GM12878 (cell line): ENCODE measurements around the gene PMAIP1. TPM values are rescaled to one million over a fixed set of nuclear protein-coding genes. Genes with fewer than 3 reads are reported as not detected.

Experiments used
- ATAC-seq: fragments of 200-7000 bp; cut with Tn5 transposase; 3 replicates; pipeline ENCODE4 v1.9.1; 2020; ENCODE audit warnings: mild to moderate bottlenecking, moderate library complexity
- BruUV-seq: library from RNA; stranded (reverse); fragments of 400-500 nt; replicated peaks from 2 replicates; lab custom pipeline; 2021; lab: Mats Ljungman, UMichigan
- CTCF ChIA-PET: fragments of 300-600 bp; sonication (Branson Sonifier 250); formaldehyde crosslinking; extraction: SDS; loops from one replicate; lab custom pipeline; 2021; ENCODE audit warnings: inconsistent platforms; lab: Yijun Ruan, JAX
- POLR2A ChIA-PET: fragments of 350-600 bp; formaldehyde crosslinking; extraction: SDS; loops from one replicate; lab custom pipeline; 2021; ENCODE audit warnings: inconsistent platforms; lab: Charles Lee
- RAD21 ChIA-PET: fragments of 300-600 bp; sonication (Branson Sonifier 250); formaldehyde crosslinking; loops from one replicate; lab custom pipeline; 2023; ENCODE audit warnings: antibody characterized with exemption; ENCODE audit not compliant: unreplicated experiment; lab: Charles Lee
- SMC1A ChIA-PET: fragments of 300-600 bp; sonication (Branson Sonifier 250); formaldehyde crosslinking; loops from one replicate; lab custom pipeline; 2023; ENCODE audit not compliant: unreplicated experiment, uncharacterized antibody; lab: Charles Lee
- DNase-seq: peaks from one replicate; pipeline ENCODE4 v3.0.0-alpha.2; 2011; ENCODE audit warnings: low read depth, low spot score
- FAIRE-seq: peaks from 3 replicates; lab custom pipeline; 2011; peaks lifted over from hg19 to GRCh38; lab: Jason Lieb, UNC
- H2AFZ ChIP-seq: 2 replicates; pipeline ENCODE4 v1.6.0; 2011; ENCODE audit warnings: low read depth, low read length, control low read depth; ENCODE audit not compliant: control insufficient read depth
- H3K27ac ChIP-seq: 2 replicates; pipeline ENCODE4 v1.5.1; 2011; ENCODE audit warnings: control low read depth; ENCODE audit not compliant: control insufficient read depth, insufficient read depth
- H3K27me3 ChIP-seq, 2 experiments: replicated peaks in 1 of 2; 2 replicates each; pipeline versions ENCODE4 v1.6.0 to v1.6.1; 2011; ENCODE audit warnings: low read length in 1 of 2; ENCODE audit not compliant: control insufficient read depth in 2 of 2, insufficient read depth in 2 of 2
- H3K36me3 ChIP-seq, 2 experiments: 2 replicates each; pipeline ENCODE4 v1.5.1; 2011; ENCODE audit warnings: low read length in 1 of 2; ENCODE audit not compliant: control insufficient read depth in 2 of 2, insufficient read depth in 2 of 2
- H3K4me1 ChIP-seq: 2 replicates; pipeline ENCODE4 v1.6.1; 2011; ENCODE audit warnings: mild to moderate bottlenecking, low read length, moderate library complexity, mixed read lengths; ENCODE audit not compliant: control insufficient read depth, insufficient read depth
- H3K4me2 ChIP-seq: 2 replicates; pipeline ENCODE4 v1.6.0; 2011; ENCODE audit warnings: control low read depth; ENCODE audit not compliant: control insufficient read depth, insufficient read depth
- H3K4me3 ChIP-seq: fragments of 200-600 bp; sonication (generic); 2 replicates; pipeline ENCODE4 v1.5.1; 2016
- H3K79me2 ChIP-seq: 2 replicates; pipeline ENCODE4 v1.6.0; 2011; ENCODE audit warnings: low read length; ENCODE audit not compliant: control insufficient read depth, insufficient read depth
- H3K9ac ChIP-seq: 2 replicates; pipeline ENCODE4 v1.8.0; 2011; ENCODE audit warnings: low read length, control low read depth, mixed read lengths; ENCODE audit not compliant: control insufficient read depth, insufficient read depth
- H3K9me3 ChIP-seq: replicated peaks from 3 replicates; pipeline ENCODE4 v1.5.1; 2011; ENCODE audit warnings: mild to moderate bottlenecking, low read length; ENCODE audit not compliant: control insufficient read depth, insufficient read depth
- H4K20me1 ChIP-seq: 2 replicates; pipeline ENCODE4 v1.6.0; 2011; ENCODE audit not compliant: control insufficient read depth, insufficient read depth
- RB1 ChIP-seq: fragments of 450-650 bp; formaldehyde crosslinking; IDR thresholded peaks from 2 replicates; pipeline ENCODE4 v1.6.1; 2017; ENCODE audit warnings: mild to moderate bottlenecking, borderline replicate concordance
- SUZ12 ChIP-seq: fragments of 200-600 bp; sonication (generic); IDR thresholded peaks from one replicate; pipeline ENCODE4 v1.6.1; 2018; ENCODE audit warnings: antibody characterized with exemption, mild to moderate bottlenecking; ENCODE audit not compliant: unreplicated experiment
- ZNF217 ChIP-seq: fragments of 450-650 bp; IDR thresholded peaks from 2 replicates; pipeline ENCODE4 v1.6.1; 2017; ENCODE audit warnings: antibody characterized with exemption, mild to moderate bottlenecking
- WGBS: methylation state at CpG from one replicate; pipeline ENCODE4 v1.1.6; 2016; ENCODE audit warnings: low lambda C conversion rate; ENCODE audit not compliant: insufficient replicate concordance, insufficient coverage; ENCODE audit errors: missing lambda C conversion rate; 5-methylcytosine and 5-hydroxymethylcytosine counted together
- in situ Hi-C: fragments of 300-500 bp; cut with MboI; formaldehyde crosslinking; loops from 9 replicates; pipeline ENCODE4 v1.14.3; 2018; ENCODE audit warnings: mixed read lengths
- intact Hi-C: fragments of 100-400 bp; cut with micrococcal nuclease; formaldehyde crosslinking; loops from one replicate; pipeline ENCODE4 v1.14.2; 2022; ENCODE audit not compliant: unreplicated experiment
- polyA plus RNA-seq, 11 experiments: library from polyadenylated mRNA; depleted of rRNA in 4 of 11; unstranded in 6 of 11; stranded (reverse) in 5 of 11; fragments of >200 nt; fragmentation: Nextera tagmentation in 4 of 11; fragmentation: Illumina TruSeq in 1 of 11; extraction: Ambion mirVana in 4 of 11; extraction: Trizol in 1 of 11; gene quantifications; 1 replicate in 1 of 11; 2 replicates in 10 of 11; pipeline versions ENCODE4 v1.2.1 to v1.2.3, GENCODE V29; 2011 to 2016; ENCODE audit warnings: inconsistent platforms in 2 of 11, missing spikeins in 2 of 11, low read depth in 1 of 11
- total RNA-seq, 4 experiments: library from RNA; depleted of rRNA in 3 of 4; stranded (reverse); fragments of >200 nt in 3 of 4; fragmentation: Illumina TruSeq in 1 of 4; extraction: Trizol in 1 of 4; gene quantifications; 2 replicates each; pipeline versions ENCODE4 v1.2.1 to v1.2.3, GENCODE V29; 2013 to 2021
- TF ChIP-seq, protein P1 (sequence below): IDR thresholded peaks from 2 replicates; pipeline ENCODE4 v1.6.1; 2011; ENCODE audit warnings: borderline replicate concordance, low read depth, mild to moderate bottlenecking, moderate library complexity, mixed read lengths, low read length; ENCODE audit not compliant: insufficient read depth; ENCODE audit errors: extremely low read length

The PMAIP1 gene
- total and polyA plus RNA-seq, 10 of the 15 experiments (the other 5 are each of a cell fraction or from before 2014, with no cell fraction given): 74.0 to 219 (median 112) TPM

DNA sequence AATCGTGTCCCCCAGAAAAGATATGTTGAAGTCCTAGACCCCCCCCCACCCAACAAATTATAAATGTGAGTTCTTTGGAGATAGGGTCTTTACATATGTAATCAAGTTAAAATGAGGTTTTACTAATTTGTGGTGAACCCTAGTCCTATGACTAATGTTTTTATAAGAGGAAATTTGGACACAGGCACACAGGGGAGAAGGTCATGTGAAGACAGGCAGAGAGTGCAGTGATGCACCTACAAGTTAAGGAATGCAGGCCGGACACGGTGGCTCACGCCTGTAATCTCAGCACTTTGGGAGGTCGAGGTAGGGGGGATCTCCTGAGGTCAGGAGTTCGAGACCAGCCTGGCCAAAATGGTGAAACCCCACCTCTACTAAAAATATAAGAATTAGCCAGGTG lies 5.8 kb upstream of the PMAIP1 start:
- DNase-seq: no peak
- Histone ChIP-seq H3K4me1 (no peaks in the 10 kb centered on the region), H3K27ac (no peak overlapping the region), H4K20me1 (no peaks in the 10 kb centered on the region), H3K4me2 (no peak overlapping the region), H3K9ac (no peak overlapping the region), H3K9me3 (no peaks in the 10 kb centered on the region), H3K79me2 (peaks cover 14% of the 10 kb centered on the region)
- in situ Hi-C loops (loop anchor here (25.0 kb wide), 1 partner anchor 907 kb away; no protein-coding TSS in a partner anchor), intact Hi-C loops (no loop called here)
- BruUV-seq: no TSS peak
- RAD21 ChIA-PET: no interaction called here
- FAIRE-seq: no peak
- no peak for TF ChIP-seq RB1
- no peak for TF ChIP-seq SUZ12
- TF ChIP-seq, protein P1, sequence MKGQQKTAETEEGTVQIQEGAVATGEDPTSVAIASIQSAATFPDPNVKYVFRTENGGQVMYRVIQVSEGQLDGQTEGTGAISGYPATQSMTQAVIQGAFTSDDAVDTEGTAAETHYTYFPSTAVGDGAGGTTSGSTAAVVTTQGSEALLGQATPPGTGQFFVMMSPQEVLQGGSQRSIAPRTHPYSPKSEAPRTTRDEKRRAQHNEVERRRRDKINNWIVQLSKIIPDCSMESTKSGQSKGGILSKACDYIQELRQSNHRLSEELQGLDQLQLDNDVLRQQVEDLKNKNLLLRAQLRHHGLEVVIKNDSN: no peak
- TF ChIP-seq ZNF217: no peak
- TF ChIP-seq, all 136 proteins: peak for 0
- Histone ChIP-seq H3K4me3 (no peak overlapping the region), H3K27me3 (no peaks in the 10 kb centered on the region), H3K36me3 (no peaks in the 10 kb centered on the region), H2AFZ (no peak overlapping the region)
- ChIA-PET SMC1A (interaction anchor here (1.2 kb wide), 1 partner anchor 59 kb away, joined by 4 read pairs; no protein-coding TSS in a partner anchor), CTCF (interaction anchor here (0.7 to 1.0 kb wide), 2 partner anchors 59 to 102 kb away, joined by 3 read pairs; no protein-coding TSS in a partner anchor), POLR2A (no interaction called here)
- ATAC-seq: no peak
- 76% methylated on average over 6 of the region's 6 CpGs for WGBS
